Fibroblast of the aortic adventitia (primary cell): ENCODE measurements around the gene ZFP57. TPM values are rescaled to one million over a fixed set of nuclear protein-coding genes. Genes with fewer than 3 reads are reported as not detected.

Experiments
- DNase-seq: peaks from one replicate; pipeline ENCODE4 v3.0.0-alpha.2; 2010; ENCODE audit warnings: low read depth
- H3K4me3 ChIP-seq: 2 replicates; pipeline ENCODE4 v1.5.1; 2011; ENCODE audit warnings: low read depth, mild to moderate bottlenecking, control low read depth, low read length, moderate library complexity
- CTCF ChIP-seq: IDR thresholded peaks from 2 replicates; pipeline ENCODE4 v1.5.1; 2011; ENCODE audit warnings: mild to moderate bottlenecking, low read length, control low read depth, inconsistent platforms; ENCODE audit not compliant: insufficient read depth
- total RNA-seq: library from RNA; depleted of rRNA; stranded (reverse); fragments of >200 nt; gene quantifications from 2 replicates; pipeline ENCODE4 v1.2.3, GENCODE V29; 2012; ENCODE audit warnings: low replicate concordance

ZFP57 gene
- total RNA-seq, 1 donor = not detected

GRCh38 chr6:29710281-29710941 is 29.5 kb upstream of the ZFP57 start:
- no peak for DNase-seq
- no peak for TF ChIP-seq CTCF
- H3K4me3 ChIP-seq = no peak overlapping the region

- DNase-seq = no peak
- no peak overlapping the region for H3K4me3 ChIP-seq
- TF ChIP-seq CTCF = no peak
These were observed 28.2 kb upstream of the ZFP57 start for GRCh38 chr6:29709188-29709587.

- no peak for TF ChIP-seq CTCF
- no peak overlapping the region for H3K4me3 ChIP-seq
- no peak for DNase-seq
These were observed 27.7 kb upstream of the ZFP57 start for GRCh38 chr6:29708432-29709179.

GRCh38 chr6:29705389-29706231 is 24.7 kb upstream of the ZFP57 start:
- H3K4me3 ChIP-seq = no peak overlapping the region
- DNase-seq = peak; percentile 71

GRCh38 chr6:29702519-29703103 is 21.7 kb upstream of the ZFP57 start:
- peak; percentile 66 for TF ChIP-seq CTCF
- H3K4me3 ChIP-seq = no peak overlapping the region
- peak; percentile 15 for DNase-seq

More at GRCh38 chr6:29705389-29706231, 24.7 kb upstream of the ZFP57 start:
- peak; percentile 66 for TF ChIP-seq CTCF
